Esophagus squamous epithelium (tissue), 5 donors: ENCODE measurements around the gene ZNF736. TPM values are rescaled to one million over a fixed set of nuclear protein-coding genes. Genes with fewer than 3 reads are reported as not detected.

Experiments
- DNase-seq: peaks from one replicate; lab custom pipeline; 2025; lab: John Stamatoyannopoulos, UW
- H3K27ac ChIP-seq, 4 donors: fragments of 200-600 bp; sonication (generic); one replicate each; pipeline ENCODE4 v1.5.1; 2016 to 2019; ENCODE audit warnings: mild to moderate bottlenecking in 1 of 4
- H3K27me3 ChIP-seq, 4 donors: fragments of 200-600 bp; sonication (generic); 1 replicate in 3 of 4; 2 replicates in 1 of 4; pipeline versions ENCODE4 v1.5.1 to v1.6.0; 2017 to 2021; ENCODE audit warnings: antibody characterized with exemption in 1 of 4
- H3K36me3 ChIP-seq, 3 donors: fragments of 200-600 bp; sonication (generic); one replicate each; pipeline ENCODE4 v1.5.1; 2016 to 2019
- H3K4me1 ChIP-seq, 3 donors: fragments of 200-600 bp; sonication (generic); one replicate each; pipeline ENCODE4 v1.5.1; 2017 to 2019
- H3K4me3 ChIP-seq, 4 donors: fragments of 200-600 bp; sonication (generic); 1 replicate in 3 of 4; 2 replicates in 1 of 4; pipeline ENCODE4 v1.5.1; 2016 to 2019; ENCODE audit warnings: mild to moderate bottlenecking in 2 of 4, moderate library complexity in 1 of 4
- H3K9me3 ChIP-seq, 3 donors: fragments of 200-600 bp; sonication (generic); one replicate each; pipeline ENCODE4 v1.5.1; 2016 to 2019
- CTCF ChIP-seq, 6 experiments: fragments of 450-650 bp in 4 of 6; fragments of 200-600 bp in 2 of 6; sonication (generic) in 2 of 6; IDR thresholded peaks; one replicate each; pipeline ENCODE4 v1.5.1; 2016 to 2019; ENCODE audit warnings: antibody characterized with exemption in 6 of 6, mild to moderate bottlenecking in 4 of 6, moderate library complexity in 4 of 6
- POLR2A ChIP-seq, 4 donors: fragments of 450-650 bp; IDR thresholded peaks; one replicate each; pipeline ENCODE4 v1.6.1; 2017; ENCODE audit warnings: antibody characterized with exemption in 4 of 4, mild to moderate bottlenecking in 4 of 4, moderate library complexity in 3 of 4
- WGBS, 2 donors: methylation state at CpG; one replicate each; pipeline ENCODE4 v1.1.5; 2018; 5-methylcytosine and 5-hydroxymethylcytosine counted together
- intact Hi-C: fragments of 100-400 bp; cut with DNase I; formaldehyde crosslinking; loops from one replicate; pipeline ENCODE4 v1.15.0; 2022
- total RNA-seq, 4 donors: library from RNA; depleted of rRNA; stranded (reverse); fragments of >200 nt; gene quantifications; one replicate each; pipeline ENCODE4 v1.1.0, GENCODE V29; 2016
- donor health status: DM: yes; HTN: yes; CAD: no.

Gene ZNF736
- total RNA-seq, 4 donors from 2014 or later, result 2.3 to 10.9 (median 4.2) TPM

GRCh38 chr7:64300641-64301405, 12.9 kb upstream of the ZNF736 start:
- H3K4me3 ChIP-seq, result no peak overlapping the region
- no peaks in the 10 kb centered on the region for H3K9me3 ChIP-seq
- TF ChIP-seq POLR2A (IDR thresholded peaks at IDR 0.05) (no peak), CTCF (IDR thresholded peaks at IDR 0.05) (no peak)
- H3K36me3 ChIP-seq, result no peaks in the 10 kb centered on the region
- 75 to 77% methylated on average over 9 of the region's 9 CpGs for WGBS, 2 donors
- no peaks in the 10 kb centered on the region for H3K27me3 ChIP-seq
- no peak for DNase-seq
- no peak overlapping the region for H3K27ac ChIP-seq
- H3K4me1 ChIP-seq, result no peaks in the 10 kb centered on the region
- intact Hi-C loops, result no loop called here

GRCh38 chr7:64307254-64308015, 6.3 kb upstream of the ZNF736 start:
- intact Hi-C loops, result no loop called here
- TF ChIP-seq POLR2A (IDR thresholded peaks at IDR 0.05), result peak in 2 of 4 donors; percentile 33 to 51
- TF ChIP-seq CTCF (IDR thresholded peaks at IDR 0.05), result peak in 4 of 6 experiments; percentile 18 to 35 (median 28)

GRCh38 chr7:64308016-64308270, 5.8 kb upstream of the ZNF736 start:
- peak overlapping the region in 3 of 4 donors; percentile 48 to 76 (median 59) for H3K4me3 ChIP-seq
- H3K9me3 ChIP-seq, result no peaks in the 10 kb centered on the region
- DNase-seq, result no peak
- H3K36me3 ChIP-seq, result no peaks in the 10 kb centered on the region
- WGBS, 2 donors, result 63 to 88% methylated on average over 5 to 7 of the region's 7 CpGs
- no peaks in the 10 kb centered on the region for H3K27me3 ChIP-seq
- intact Hi-C loops, result no loop called here
- no peak for TF ChIP-seq POLR2A (IDR thresholded peaks at IDR 0.05)
- no peak for TF ChIP-seq CTCF (IDR thresholded peaks at IDR 0.05)
- H3K4me1 ChIP-seq, result peaks cover 0 to 19% (median 3%) of the 10 kb centered on the region in 3 donors
- H3K27ac ChIP-seq, result peak overlapping the region; percentile 76 to 96 (median 84)

More at GRCh38 chr7:64307254-64308015, 6.3 kb upstream of the ZNF736 start:
- DNase-seq, result peak; percentile 73
- H3K4me3 ChIP-seq, result peak overlapping the region; percentile 40 to 76 (median 54)
- H3K9me3 ChIP-seq, result no peaks in the 10 kb centered on the region
- no peaks in the 10 kb centered on the region for H3K36me3 ChIP-seq
- 4 to 11% methylated on average over 11 to 18 of the region's 33 CpGs for WGBS, 2 donors
- H3K4me1 ChIP-seq, result peaks cover 0 to 18% (median 3%) of the 10 kb centered on the region in 3 donors
- peak overlapping the region; percentile 76 to 96 (median 84) for H3K27ac ChIP-seq
- no peaks in the 10 kb centered on the region for H3K27me3 ChIP-seq

- no peak for DNase-seq
These were observed 3.3 kb upstream of the ZNF736 start for GRCh38 chr7:64310426-64310825.

More at GRCh38 chr7:64310426-64310825, 3.3 kb upstream of the ZNF736 start:
- Histone ChIP-seq H3K4me3 (no peak overlapping the region), H3K27ac (no peak overlapping the region), H3K27me3 (no peaks in the 10 kb centered on the region), H3K36me3 (no peaks in the 10 kb centered on the region), H3K4me1 (peaks cover 11 to 40% (median 15%) of the 10 kb centered on the region in 3 donors), H3K9me3 (no peaks in the 10 kb centered on the region)
- 85 to 88% methylated on average over 2 to 3 of the region's 3 CpGs for WGBS, 2 donors
- TF ChIP-seq CTCF (IDR thresholded peaks at IDR 0.05) (no peak), POLR2A (IDR thresholded peaks at IDR 0.05) (no peak)
- intact Hi-C loops, result no loop called here
